HG03064 (cell line): ENCODE results near the gene CRIP2.
A peak's percentile ranks its signal among the peaks of the same experiment; 100 is the strongest.

Source experiments
- ATAC-seq: cut with Tn5 transposase; IDR thresholded peaks from one replicate; pipeline ENCODE4 v1.9.1; 2021; ENCODE audit warnings: low read depth; ENCODE audit not compliant: unreplicated experiment

CRIP2 gene

GRCh38 chr14:105519946-105520698 is 45.5 kb downstream of the CRIP2 start:
- no peak for ATAC-seq

DNA sequence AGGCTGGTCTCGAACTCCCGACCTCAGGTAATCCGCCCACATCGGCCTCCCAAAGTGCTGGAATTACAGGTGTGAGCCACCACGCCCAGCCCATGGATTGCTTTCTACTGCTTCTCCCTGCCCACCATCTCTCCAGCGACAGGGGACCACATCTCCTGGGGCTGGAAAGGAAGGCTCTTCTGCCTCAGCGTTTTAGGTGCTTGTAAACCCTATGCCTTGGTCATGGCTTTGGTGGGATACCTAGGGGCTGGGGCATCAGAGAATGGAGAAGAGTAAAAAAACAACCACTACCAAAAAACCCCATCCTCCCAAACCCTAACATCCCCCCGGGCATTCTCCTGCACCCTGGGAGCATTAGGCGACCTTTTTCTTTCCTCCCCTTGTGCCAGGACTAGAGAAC is 50.7 kb downstream of the CRIP2 start:
- no peak for ATAC-seq

DNA sequence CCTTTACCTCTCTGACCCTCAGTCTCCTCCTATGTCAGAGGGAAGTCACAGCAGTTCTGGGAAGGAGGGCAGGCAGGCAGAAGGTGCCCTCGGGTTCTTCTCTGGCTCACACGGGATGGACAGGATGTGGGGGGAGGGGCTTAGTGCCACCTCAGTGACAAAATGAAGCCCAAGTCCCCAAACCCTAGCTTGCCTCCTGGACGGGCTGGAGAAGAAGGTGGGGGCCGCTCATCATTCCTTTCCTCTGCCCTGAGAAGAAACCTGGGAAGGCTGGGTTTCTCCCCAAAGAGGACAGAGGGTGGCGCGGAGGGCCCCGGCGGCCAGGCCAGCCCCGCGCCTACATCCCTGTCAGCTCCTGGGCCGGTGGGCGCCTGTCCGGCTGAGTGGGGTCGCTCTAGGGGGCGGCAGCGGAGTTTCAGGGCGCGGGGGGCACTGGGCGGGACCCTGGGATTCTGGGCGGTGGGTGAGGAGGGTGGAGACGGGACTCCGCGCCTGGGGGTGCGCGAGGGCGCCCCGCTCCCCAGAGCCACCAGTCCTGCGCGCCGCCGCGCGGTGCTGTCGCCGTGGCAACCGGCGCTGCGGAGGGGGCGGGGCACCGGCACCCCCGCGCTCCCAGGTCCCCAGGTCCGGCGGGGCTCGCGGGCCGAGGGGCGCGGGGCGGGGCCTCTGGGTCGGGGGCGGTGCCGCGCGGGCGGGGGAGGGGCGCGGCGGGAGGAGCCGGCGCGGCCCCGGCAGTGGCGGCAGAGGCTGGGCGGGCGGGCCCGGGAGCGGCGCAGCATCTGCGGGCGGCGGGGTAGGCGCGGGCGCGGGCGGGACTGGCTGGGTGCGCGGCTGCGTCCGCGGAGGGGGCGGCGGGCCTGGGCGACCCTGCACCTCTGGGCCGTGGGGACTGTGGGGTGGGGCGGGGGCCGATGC is 51.5 kb downstream of the CRIP2 start, which contains the start of gene TMEM121:
TMEM121 (plus strand) TSS at position 723 of the 915 bp plus-strand sequence. CDS start 2,252 bp downstream, outside the sequence.
- ATAC-seq, result no peak

DNA sequence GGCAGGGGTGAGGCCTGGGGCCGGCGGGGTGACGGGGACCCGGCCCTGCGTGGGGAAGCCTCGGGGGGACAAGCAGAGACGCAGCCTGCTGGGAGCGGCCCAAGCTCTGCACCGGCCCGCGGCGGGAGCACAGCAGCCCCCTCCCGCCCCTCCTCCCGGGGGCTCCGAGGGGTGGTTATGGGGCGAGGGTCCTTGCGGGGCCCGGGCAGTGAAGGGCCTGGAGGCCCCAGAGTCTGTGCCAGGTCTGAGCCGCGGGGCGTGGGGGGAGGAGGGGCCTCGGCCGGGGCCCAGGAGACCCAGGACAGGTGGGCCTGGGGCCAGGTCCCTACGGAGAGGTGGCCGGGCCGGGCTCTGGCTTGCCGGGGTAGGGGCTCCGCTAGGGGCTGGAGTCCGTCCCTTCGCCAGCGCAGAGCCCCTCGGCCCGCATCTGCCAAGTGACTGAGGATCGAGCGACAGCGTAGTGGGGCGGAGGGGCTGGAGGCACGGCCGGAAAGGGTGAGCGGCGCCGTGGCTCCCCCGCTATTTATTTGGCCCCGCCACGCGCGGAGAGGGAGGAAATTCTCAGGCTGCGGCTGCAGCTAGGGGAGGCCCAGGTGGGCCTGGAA is 52.3 kb downstream of the CRIP2 start:
- no peak for ATAC-seq

- ATAC-seq, result no peak
Measured at GRCh38 chr14:105527381-105527825, 52.8 kb downstream of the CRIP2 start.

GRCh38 chr14:105527826-105528585 is 53.4 kb downstream of the CRIP2 start:
- peak; percentile 57 for ATAC-seq

- ATAC-seq, result no peak
Measured at GRCh38 chr14:105528586-105529318, 54.1 kb downstream of the CRIP2 start.

DNA sequence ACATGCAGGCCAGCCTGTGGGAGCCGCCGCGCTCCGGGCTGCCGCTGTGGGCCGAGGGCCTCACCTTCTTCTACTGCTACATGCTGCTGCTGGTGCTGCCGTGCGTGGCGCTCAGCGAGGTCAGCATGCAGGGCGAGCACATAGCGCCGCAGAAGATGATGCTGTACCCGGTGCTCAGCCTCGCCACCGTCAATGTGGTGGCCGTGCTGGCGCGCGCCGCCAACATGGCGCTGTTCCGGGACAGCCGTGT is 54.6 kb downstream of the CRIP2 start:
- ATAC-seq, result no peak
